SJCRH30 (cell line): ENCODE data around the gene BBS5. TPM values are rescaled to one million over a fixed set of nuclear protein-coding genes. Genes with fewer than 3 reads are reported as not detected.
"Not testable (repeated sequence)": the region's sequence is repeated elsewhere in the genome, so short reads cannot be mapped to it uniquely, and the experiment has no call there.

ENCODE experiments used
- DNase-seq, 2 experiments: peaks; one replicate each; pipeline ENCODE4 v3.0.0-alpha.2; 2015 to 2020
- H3K27ac ChIP-seq: fragments of 250-450 bp; sonication (Bioruptor Pico); 2 replicates; pipeline ENCODE4 v1.5.1; 2020; ENCODE audit warnings: mild to moderate bottlenecking, moderate library complexity
- H3K27me3 ChIP-seq: fragments of 250-450 bp; sonication (Bioruptor Pico); 2 replicates; pipeline ENCODE4 v1.5.1; 2020; ENCODE audit warnings: mild to moderate bottlenecking, moderate library complexity
- H3K36me3 ChIP-seq: fragments of 250-450 bp; sonication (Bioruptor Pico); 2 replicates; pipeline ENCODE4 v1.5.1; 2020; ENCODE audit warnings: mild to moderate bottlenecking, moderate library complexity
- H3K4me1 ChIP-seq: fragments of 250-450 bp; sonication (Bioruptor Pico); 2 replicates; pipeline ENCODE4 v1.5.1; 2020; ENCODE audit warnings: mild to moderate bottlenecking, moderate library complexity
- H3K4me3 ChIP-seq: fragments of 250-450 bp; sonication (Bioruptor Pico); 2 replicates; pipeline ENCODE4 v1.5.1; 2020; ENCODE audit warnings: mild to moderate bottlenecking, moderate library complexity
- H3K9me3 ChIP-seq: fragments of 250-450 bp; sonication (Bioruptor Pico); replicated peaks from 2 replicates; pipeline ENCODE4 v1.5.1; 2020; ENCODE audit warnings: mild to moderate bottlenecking, moderate library complexity
- total RNA-seq: library from RNA; depleted of rRNA; stranded (reverse); fragments of >200 nt; shearing (Covaris generic); gene quantifications from 2 replicates; pipeline ENCODE4 v1.2.3, GENCODE V29; 2014; rRNA removed

The BBS5 gene
- total RNA-seq: 4.1 and 5.4 TPM in 2 replicates

DNA sequence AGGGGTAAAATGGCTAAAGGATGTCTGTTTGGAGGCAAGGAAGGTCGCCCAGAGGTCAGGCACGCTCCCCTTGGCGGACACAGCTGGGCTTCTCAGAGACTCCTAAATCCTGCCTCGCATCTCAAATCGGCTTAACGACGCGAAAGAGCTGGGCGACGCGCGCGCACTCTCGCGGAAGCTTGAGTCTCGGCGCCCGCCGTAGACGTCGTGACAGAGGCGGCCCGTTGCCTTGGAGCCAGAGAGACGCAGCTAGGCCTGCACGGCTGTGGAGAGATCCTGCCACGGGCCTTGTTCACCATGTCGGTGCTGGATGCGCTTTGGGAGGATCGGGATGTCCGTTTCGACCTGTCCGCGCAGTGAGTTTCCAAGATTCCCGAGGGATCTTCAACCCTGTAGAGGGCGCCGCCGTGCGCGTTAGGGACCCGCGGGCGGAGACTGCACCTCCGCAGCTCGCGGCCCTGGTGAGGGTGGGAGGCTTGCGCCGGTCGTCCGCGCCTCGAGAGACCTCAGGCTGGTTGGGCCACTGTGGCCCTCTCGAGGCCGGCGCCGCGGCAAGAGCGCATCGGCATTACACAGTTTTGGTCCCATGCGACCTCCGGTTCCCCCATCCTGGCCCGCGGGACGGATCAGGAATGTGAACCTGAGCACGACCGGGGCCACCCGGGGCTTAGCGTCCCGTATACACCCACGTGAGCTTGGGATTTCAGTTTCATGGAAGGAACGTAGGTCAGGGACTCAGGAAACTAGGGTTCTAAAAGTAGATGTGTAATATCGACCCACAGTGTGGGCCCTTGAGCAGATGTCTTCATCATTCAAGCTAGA, at the start of gene BBS5:
TSS of gene BBS5 (plus strand) at position 238 of the 822 bp plus-strand sequence. CDS start at position 298, 60 bp downstream.
- Histone ChIP-seq H3K36me3 (no peaks in the 10 kb centered on the region), H3K9me3 (no peaks in the 10 kb centered on the region), H3K4me1 (peaks cover 4% of the 10 kb centered on the region; the same call in 1 of the 2 replicates), H3K27ac (peak within 1 kb of the TSS; percentile 49), H3K27me3 (no peaks in the 10 kb centered on the region), H3K4me3 (peak within 1 kb of the TSS; percentile 65)
- peak; percentile 78 to 81 for DNase-seq

DNA sequence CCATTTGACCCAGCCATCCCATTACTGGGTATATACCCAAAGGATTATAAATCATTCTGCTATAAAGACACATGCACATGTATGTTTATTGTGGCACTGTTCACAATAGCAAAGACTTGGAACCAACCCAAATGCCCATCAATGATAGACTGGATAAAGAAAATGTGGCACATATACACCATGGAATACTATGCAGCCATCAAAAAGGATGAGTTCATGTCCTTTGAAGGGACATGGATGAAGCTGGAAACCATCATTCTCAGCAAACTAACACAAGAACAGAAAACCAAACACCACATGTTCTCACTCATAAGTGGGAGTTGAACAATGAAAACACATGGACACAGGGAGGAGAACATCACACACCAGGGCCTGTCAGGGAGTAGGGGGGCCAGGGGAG, 47.5 kb upstream of the BBS5 start:
- DNase-seq: not testable (repeated sequence)

DNA sequence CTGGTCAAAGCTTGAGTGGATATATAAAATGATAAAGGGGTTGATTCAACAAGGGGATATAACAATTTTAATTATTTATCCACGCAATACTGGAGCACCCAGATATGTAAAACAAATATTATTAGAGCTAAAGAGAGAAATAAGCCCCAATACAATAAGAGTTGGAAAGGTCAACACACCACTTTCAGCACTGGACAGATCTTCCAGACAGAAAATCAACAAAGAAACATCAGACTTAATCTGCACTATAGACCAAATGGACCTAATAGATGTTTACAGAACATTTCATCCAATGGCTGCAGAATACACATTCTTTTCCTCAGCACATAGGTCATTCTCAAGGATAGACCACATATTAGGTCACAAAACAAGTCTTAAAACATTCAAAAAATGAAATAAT, 45.1 kb upstream of the BBS5 start:
- not testable (repeated sequence) for H3K36me3 ChIP-seq, H3K27ac ChIP-seq, H3K27me3 ChIP-seq, H3K9me3 ChIP-seq, DNase-seq, H3K4me3 ChIP-seq, H3K4me1 ChIP-seq

More for the DNA sequence above, 47.5 kb upstream of the BBS5 start:
- not testable (repeated sequence) for H3K36me3 ChIP-seq, H3K4me3 ChIP-seq, H3K27ac ChIP-seq, H3K9me3 ChIP-seq, H3K27me3 ChIP-seq, H3K4me1 ChIP-seq

DNA sequence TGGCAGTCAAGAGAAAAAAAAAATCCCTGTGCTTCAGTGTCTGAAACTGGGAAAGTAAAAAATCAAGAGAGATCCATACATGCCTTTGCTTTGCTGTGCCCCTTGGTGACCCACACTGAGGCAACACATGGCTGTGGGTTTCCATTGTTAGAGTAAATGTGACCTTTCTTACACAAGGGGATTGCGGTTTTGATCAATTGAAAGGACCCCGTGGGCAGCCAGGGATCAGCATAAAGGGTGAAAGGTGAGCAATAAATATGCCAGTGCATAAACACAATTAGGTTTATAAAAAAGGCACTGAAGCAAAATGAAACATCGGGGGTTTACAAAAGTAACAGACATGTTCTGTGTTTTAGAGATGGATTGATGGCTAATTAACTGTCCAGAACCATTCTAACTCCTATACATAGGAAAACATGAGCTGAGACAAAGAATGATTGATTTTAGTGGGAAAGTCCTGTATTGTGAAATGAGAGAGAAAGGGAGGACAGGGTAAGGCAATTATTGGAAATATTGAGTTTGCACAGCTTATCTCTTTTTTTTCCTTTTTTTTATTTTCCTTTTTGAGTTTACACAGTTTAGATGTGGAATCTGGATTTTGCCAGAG, 40.7 kb upstream of the BBS5 start:
- no peak overlapping the region for H3K4me3 ChIP-seq
- H3K4me1 ChIP-seq: no peaks in the 10 kb centered on the region
- H3K27me3 ChIP-seq: no peaks in the 10 kb centered on the region
- no peak overlapping the region for H3K27ac ChIP-seq
- DNase-seq: no peak
- no peaks in the 10 kb centered on the region for H3K36me3 ChIP-seq
- no peaks in the 10 kb centered on the region for H3K9me3 ChIP-seq

DNA sequence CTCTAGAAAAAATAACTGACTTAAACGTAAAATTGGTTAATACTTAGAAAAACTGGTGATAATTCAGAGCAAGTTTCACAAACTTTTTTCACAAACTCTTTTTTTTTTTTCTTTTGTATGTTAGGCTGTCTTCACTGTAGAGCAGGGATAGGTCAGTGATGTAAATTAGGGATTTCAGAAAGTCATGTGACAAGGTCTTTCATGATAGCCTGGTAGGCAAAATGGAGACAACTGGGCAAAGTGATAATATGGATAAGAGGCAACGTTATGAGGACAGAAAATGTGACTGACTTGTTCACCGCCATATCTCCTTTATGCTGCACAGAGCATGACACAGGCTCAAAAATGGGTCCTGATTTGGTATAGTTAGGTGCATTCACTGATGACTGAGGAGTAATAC, 39.4 kb upstream of the BBS5 start:
- Histone ChIP-seq H3K27me3 (no peaks in the 10 kb centered on the region), H3K27ac (no peak overlapping the region), H3K9me3 (no peaks in the 10 kb centered on the region), H3K4me3 (no peak overlapping the region), H3K4me1 (no peaks in the 10 kb centered on the region), H3K36me3 (no peaks in the 10 kb centered on the region)
- no peak for DNase-seq

DNA sequence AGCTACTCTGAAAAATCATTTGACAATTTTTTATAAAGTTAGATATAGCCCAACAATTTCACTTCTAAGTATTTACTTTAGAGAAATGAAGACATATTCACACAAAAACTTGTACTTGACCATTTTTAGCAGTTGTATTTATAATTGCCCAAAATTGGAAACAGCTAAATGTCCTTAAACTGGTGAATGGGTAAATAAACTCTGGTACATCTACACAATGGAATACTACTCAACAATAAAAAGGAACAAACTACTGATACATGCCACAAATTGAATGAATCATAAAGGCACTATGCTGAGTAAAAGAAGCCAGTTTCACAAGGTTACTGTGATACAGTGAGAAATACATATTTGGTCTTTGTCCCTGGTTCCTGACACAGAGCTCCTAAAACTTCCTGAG, 32.8 kb upstream of the BBS5 start:
- H3K9me3 ChIP-seq: no peaks in the 10 kb centered on the region; the same call in 1 of the 2 replicates
- no peaks in the 10 kb centered on the region for H3K4me1 ChIP-seq
- H3K27me3 ChIP-seq: no peaks in the 10 kb centered on the region
- no peak for DNase-seq
- H3K4me3 ChIP-seq: no peak overlapping the region
- H3K27ac ChIP-seq: no peak overlapping the region
- no peaks in the 10 kb centered on the region for H3K36me3 ChIP-seq

DNA sequence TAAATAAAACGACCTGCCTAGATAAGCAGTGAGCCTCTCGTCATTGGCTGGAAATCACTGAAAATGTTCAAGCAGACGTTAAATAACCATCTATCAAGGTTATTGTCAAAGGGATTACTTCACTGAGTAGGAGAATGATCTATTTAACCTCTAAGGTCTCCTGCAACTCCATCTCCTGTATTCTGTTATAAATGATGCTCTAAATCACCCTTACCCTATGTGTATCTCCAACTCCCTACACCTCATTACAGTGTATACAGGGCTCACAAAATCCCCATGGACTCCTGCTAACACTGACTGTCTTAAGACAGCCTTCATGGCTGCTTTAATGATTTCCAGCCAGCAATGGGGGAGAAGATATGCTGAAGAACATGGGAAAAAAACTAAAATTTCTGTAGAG, 31.0 kb upstream of the BBS5 start:
- no peak overlapping the region for H3K4me3 ChIP-seq
- H3K4me1 ChIP-seq: no peaks in the 10 kb centered on the region
- DNase-seq: no peak
- no peaks in the 10 kb centered on the region for H3K27me3 ChIP-seq
- H3K27ac ChIP-seq: no peak overlapping the region
- H3K9me3 ChIP-seq: no peaks in the 10 kb centered on the region; the same call in 1 of the 2 replicates
- H3K36me3 ChIP-seq: no peaks in the 10 kb centered on the region

DNA sequence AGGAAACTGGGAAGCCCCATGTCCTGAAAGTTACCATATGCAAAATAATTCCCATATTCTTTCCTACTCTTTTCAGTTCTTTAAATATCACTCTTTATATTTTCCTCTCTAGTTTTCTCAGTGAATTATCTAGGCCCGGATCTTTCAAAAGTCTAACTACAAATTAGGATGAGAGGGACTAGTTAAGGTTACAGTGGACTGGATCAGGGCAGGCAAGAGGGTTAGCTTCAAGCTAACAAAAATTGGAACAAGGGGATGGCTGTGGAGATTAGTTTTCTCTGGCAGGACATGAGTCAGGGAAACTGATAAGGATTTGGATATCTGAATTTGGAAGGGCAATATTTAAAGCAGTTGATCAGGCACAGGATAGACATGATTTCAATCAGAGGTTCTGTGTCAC, 30.4 kb upstream of the BBS5 start:
- Histone ChIP-seq H3K36me3 (no peaks in the 10 kb centered on the region), H3K9me3 (no peaks in the 10 kb centered on the region; the same call in 1 of the 2 replicates), H3K4me1 (no peaks in the 10 kb centered on the region), H3K27me3 (no peaks in the 10 kb centered on the region), H3K4me3 (no peak overlapping the region), H3K27ac (no peak overlapping the region)
- no peak for DNase-seq

DNA sequence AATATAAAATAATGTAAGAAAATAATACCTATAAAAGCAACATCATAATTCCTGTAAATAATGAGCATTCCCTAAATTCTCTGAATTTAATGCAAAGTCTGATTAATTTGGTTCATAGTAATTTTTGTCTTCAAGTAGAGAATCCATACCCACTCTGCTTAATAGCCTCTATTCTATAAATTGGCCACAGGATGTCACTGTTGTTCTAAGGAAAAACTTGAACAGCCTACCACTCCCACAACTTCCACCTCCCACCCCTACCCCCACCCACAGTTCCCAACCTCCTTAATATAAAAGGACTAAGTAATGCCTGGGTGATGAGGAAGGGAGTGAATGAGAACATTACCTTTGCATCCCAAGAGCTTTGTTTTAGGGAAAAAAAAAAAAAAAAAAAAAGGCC, 27.2 kb upstream of the BBS5 start:
- peak; percentile 17 to 75 for DNase-seq
- Histone ChIP-seq H3K9me3 (no peaks in the 10 kb centered on the region), H3K27me3 (no peaks in the 10 kb centered on the region)

DNA sequence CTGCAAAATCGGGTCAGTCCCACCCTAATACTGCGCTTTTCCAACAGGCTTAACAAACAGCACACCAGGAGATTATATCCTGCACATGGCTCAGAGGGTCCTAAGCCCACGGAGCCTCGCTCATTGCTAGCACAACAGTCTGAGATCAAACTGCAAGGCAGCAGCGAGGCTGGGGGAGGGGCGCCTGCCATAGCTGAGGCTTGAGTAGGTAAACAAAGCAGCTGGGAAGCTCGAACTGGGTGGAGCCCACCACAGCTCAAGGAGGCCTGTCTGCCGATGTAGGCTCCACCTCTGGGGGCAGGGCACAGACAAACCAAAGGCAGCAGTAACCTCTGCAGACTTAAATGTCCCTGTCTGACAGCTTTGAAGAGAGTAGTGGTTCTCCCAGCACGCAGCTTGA, 26.2 kb upstream of the BBS5 start:
- H3K4me1 ChIP-seq, DNase-seq, H3K36me3 ChIP-seq, H3K4me3 ChIP-seq, H3K27ac ChIP-seq, H3K27me3 ChIP-seq, H3K9me3 ChIP-seq: not testable (repeated sequence)

More for the DNA sequence above, 27.2 kb upstream of the BBS5 start:
- no peaks in the 10 kb centered on the region for H3K36me3 ChIP-seq
- no peak overlapping the region for H3K27ac ChIP-seq
- H3K4me1 ChIP-seq: no peaks in the 10 kb centered on the region
- H3K4me3 ChIP-seq: no peak overlapping the region

DNA sequence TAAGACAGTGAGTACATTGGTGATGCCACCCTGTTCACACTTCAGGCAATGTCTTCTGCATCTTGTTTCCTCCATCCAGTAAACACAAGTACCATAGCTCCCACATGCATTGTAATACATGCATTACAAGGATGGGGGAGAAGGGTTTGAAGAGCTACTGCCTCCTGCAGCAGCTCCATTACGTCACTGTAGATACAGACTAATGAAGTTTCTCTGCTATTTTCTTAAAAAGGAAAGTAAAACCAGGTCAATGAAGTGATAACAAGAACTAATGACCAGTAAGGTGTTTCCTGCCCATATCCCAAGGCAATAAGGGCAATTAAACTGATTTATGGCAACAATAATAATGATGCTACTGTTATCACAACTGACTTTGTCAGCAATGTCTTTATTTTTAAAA, 18.2 kb upstream of the BBS5 start:
- no peaks in the 10 kb centered on the region for H3K36me3 ChIP-seq

DNA sequence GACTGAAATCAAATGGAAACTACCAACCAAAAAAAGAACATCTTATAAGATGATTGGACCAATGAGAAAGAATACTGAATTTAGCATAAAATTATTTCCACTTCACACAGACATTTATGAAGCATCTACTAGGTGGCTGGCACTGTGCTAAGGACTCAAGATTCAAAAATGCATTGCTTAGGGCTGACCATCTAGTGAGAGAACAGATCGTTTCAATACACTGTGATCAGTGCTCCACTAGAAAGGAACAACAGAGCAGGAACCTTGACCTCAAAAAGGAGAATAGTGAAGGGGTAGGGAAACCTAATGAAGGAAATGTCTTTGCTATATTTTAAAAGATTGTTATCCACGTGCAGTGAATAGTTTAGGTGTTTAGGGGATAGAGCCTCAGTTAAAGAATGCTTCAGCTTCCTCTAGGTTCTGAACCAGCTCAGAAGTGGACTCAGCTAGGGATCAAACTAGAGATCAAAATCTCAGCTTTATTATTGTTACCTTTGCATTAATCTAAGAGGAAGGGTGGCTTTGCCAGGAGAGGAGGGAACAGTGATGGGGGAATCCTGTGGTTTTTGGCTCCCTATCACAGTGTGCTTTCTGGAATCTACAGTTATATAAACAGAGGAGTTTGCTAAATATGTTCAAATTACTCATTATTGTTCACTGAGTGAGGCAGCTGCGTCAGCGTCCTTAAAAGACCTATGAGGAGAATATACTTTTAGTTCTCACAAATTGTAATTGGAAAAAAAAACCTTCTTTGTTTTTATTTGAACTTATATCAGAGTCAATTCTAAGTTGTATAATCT, 16.2 kb upstream of the BBS5 start:
- no peaks in the 10 kb centered on the region for H3K36me3 ChIP-seq
- H3K27me3 ChIP-seq: no peaks in the 10 kb centered on the region
- H3K4me3 ChIP-seq: no peak overlapping the region
- H3K9me3 ChIP-seq: peaks cover 3% of the 10 kb centered on the region; the same call in 1 of the 2 replicates
- DNase-seq: peak; percentile 46 to 67
- peaks cover 20% of the 10 kb centered on the region for H3K4me1 ChIP-seq
- H3K27ac ChIP-seq: peak overlapping the region; percentile 52

More for the DNA sequence above, 18.2 kb upstream of the BBS5 start:
- H3K9me3 ChIP-seq: peaks cover 3% of the 10 kb centered on the region; the same call in 1 of the 2 replicates
- H3K27me3 ChIP-seq: no peaks in the 10 kb centered on the region
- H3K4me1 ChIP-seq: peaks cover 20% of the 10 kb centered on the region
- DNase-seq: no peak
- H3K4me3 ChIP-seq: no peak overlapping the region
- no peak overlapping the region for H3K27ac ChIP-seq

DNA sequence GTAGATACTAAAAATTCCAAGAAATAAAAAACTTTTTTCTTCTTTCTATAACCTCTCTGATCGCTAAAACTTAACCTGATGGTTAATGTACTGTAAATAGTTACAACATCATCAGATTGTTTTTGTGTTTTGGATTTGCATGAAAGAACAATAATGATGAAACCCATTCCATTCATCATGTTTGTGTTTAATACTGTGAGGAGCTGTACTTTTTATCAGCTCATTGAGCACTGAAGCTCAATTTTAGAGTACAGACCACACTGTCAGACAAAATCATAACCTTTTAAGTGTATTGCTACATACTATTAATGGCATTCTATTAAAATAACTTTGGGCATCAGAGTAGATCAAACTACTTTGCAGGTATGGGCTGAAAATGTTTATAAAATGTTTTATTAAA, 14.8 kb upstream of the BBS5 start:
- Histone ChIP-seq H3K36me3 (no peaks in the 10 kb centered on the region), H3K27me3 (no peaks in the 10 kb centered on the region), H3K9me3 (peaks cover 3% of the 10 kb centered on the region; the same call in 1 of the 2 replicates), H3K27ac (no peak overlapping the region), H3K4me1 (peaks cover 20% of the 10 kb centered on the region), H3K4me3 (no peak overlapping the region)
- peak in 1 of 2 experiments; percentile 5 for DNase-seq

DNA sequence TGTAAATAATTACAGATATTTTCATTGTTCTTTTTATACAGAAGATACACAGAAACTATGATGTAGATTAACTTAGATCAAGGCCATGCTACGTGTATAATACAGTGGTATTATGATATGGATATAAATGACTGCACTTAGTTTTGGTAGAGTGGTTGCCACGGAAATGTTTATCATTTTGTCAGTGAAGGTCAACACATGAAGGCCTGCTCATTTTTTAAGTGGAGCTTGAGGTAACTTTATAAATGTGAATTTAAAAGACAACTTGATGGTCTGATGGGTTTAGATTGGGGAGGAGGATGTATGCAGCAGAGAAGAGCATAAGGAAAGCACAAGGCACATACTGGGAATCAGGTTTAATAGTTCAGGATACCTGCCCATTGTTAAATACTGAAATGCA, 14.4 kb upstream of the BBS5 start:
- H3K27me3 ChIP-seq: no peaks in the 10 kb centered on the region
- H3K9me3 ChIP-seq: peaks cover 3% of the 10 kb centered on the region; the same call in 1 of the 2 replicates
- H3K36me3 ChIP-seq: no peaks in the 10 kb centered on the region
- peak in 1 of 2 experiments; percentile 37 for DNase-seq
- no peak overlapping the region for H3K27ac ChIP-seq
- H3K4me3 ChIP-seq: no peak overlapping the region
- peaks cover 20% of the 10 kb centered on the region for H3K4me1 ChIP-seq

DNA sequence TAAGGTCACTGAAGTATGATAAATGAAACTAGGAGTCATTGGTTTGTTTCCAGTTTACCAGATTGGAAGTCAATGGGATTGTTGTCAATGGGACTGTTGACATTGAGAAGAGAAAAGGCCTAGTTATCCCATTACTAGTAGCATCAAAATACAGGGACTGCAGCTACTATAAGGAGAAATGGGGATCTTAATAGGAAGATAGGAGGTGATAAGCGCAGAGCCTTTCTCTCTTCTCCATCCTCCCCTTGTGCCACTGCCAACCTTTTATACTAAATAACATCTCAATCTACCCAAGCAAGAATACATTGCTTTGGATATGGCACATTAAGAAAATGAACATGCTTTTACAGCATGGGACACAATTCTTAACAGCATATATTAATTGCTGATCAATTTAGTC, 10.5 kb upstream of the BBS5 start:
- DNase-seq: peak in 1 of 2 experiments; percentile 9
- H3K9me3 ChIP-seq: no peaks in the 10 kb centered on the region; the same call in 1 of the 2 replicates

More for the DNA sequence above, 10.5 kb upstream of the BBS5 start:
- Histone ChIP-seq H3K27ac (no peak overlapping the region), H3K4me1 (peaks cover 11% of the 10 kb centered on the region), H3K27me3 (no peaks in the 10 kb centered on the region), H3K36me3 (no peaks in the 10 kb centered on the region), H3K4me3 (no peak overlapping the region)
